NK-92 (cell line): ENCODE results near the gene SERTM2.

ENCODE experiments used
- DNase-seq: peaks from one replicate; lab custom pipeline; 2025; ENCODE audit not compliant: unreplicated experiment; lab: John Stamatoyannopoulos, UW

The SERTM2 gene

DNA sequence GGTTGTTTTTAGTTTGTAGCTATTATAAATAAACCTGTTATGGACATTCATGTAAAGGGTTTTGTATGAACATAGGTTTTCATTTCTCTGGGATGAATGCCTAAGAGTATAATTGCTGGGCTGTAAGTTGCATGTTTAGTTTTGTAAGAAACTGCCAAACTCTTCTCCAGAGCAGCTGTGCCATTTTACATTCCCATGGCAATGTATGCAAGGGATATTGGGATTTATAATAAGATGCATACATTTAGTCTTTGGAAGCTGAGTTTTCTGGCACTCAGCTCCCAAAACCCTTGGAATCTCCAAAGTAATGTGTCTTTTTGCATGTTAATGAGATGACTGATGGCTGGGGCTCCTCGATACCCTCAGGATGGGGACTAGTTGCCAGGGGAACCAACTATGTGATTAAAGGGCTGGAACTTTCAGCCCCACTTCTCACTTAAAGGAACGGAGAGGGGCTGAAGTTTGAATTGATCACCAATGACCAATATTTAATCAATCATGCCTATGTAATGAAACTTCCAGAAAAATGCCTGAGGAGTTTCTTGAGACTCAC lies 44.0 kb downstream of the SERTM2 start:
- DNase-seq: no peak

DNA sequence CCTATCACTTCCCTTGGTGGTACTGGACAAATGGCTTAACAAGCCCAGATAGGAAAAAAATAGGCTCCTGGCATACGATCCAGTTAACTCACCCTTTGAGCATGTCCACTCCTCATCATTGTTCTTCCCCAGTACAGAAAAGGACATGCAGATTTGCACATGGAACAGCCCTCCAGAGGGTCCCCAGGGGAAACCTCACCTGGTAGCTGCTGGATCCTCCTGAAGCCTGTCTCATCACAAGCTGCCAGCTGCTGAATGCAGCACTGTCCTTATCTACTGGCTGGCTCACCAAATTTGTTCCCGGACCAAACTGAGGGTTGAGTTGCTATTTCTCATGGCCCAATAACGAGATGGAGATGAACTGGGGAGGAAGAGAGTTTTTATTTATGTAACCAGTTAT lies 49.4 kb downstream of the SERTM2 start:
- no peak for DNase-seq

- DNase-seq: no peak
Measured at GRCh38 chrX:111561851-111562250, 50.4 kb downstream of the SERTM2 start.

- DNase-seq: no peak
Measured at GRCh38 chrX:111567542-111568255, 56.3 kb downstream of the SERTM2 start.

DNA sequence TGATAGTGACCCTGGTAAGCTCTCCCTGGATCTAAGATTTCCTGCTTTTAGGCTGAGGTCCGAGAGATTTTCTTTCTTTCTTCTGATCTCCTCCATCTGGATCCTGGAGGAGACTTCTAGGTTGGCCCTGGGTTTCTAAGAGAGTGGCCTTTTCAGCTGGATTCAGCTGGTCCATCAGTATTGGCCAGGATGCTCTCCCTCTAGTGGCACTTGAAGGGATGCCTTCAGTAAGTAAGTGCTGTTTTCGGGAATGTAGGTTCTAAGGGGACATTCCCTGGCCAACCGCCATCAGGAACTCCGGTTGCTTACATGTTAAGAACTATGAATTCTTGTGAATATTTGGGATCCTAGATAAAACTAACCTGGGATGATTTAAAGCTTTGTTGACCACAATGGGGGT lies 56.9 kb downstream of the SERTM2 start:
- no peak for DNase-seq

DNA sequence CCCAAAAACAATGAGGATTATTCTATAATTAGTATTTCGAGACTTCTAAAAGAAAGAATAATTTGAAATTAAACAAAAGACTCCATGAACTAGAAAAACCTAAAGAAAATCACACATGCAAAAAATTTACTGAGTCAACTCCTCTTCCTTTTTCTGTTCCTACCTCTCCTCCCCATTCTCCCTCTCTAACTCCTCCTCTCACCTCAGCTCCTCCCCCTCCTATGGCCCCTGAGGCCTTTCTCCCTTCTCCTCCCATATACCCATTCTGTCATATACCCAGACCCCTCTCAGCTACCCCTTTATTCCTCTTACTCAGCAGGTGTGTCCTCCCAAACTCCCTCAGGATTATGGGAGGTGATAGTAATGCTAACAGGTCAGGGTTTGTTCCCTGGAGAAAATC lies 57.4 kb downstream of the SERTM2 start:
- DNase-seq: no peak
